SHP77 treated with DMSO at 0.1 percent for 48 hours (cell line): Measurements from ENCODE around the gene OTUD4.
"Not testable (repeated sequence)": the region's sequence is repeated elsewhere in the genome, so short reads cannot be mapped to it uniquely, and the experiment has no call there.

ENCODE experiments used
- DNase-seq: peaks from one replicate; lab custom pipeline; 2025; lab: John Stamatoyannopoulos, UW

Gene OTUD4, protein sequence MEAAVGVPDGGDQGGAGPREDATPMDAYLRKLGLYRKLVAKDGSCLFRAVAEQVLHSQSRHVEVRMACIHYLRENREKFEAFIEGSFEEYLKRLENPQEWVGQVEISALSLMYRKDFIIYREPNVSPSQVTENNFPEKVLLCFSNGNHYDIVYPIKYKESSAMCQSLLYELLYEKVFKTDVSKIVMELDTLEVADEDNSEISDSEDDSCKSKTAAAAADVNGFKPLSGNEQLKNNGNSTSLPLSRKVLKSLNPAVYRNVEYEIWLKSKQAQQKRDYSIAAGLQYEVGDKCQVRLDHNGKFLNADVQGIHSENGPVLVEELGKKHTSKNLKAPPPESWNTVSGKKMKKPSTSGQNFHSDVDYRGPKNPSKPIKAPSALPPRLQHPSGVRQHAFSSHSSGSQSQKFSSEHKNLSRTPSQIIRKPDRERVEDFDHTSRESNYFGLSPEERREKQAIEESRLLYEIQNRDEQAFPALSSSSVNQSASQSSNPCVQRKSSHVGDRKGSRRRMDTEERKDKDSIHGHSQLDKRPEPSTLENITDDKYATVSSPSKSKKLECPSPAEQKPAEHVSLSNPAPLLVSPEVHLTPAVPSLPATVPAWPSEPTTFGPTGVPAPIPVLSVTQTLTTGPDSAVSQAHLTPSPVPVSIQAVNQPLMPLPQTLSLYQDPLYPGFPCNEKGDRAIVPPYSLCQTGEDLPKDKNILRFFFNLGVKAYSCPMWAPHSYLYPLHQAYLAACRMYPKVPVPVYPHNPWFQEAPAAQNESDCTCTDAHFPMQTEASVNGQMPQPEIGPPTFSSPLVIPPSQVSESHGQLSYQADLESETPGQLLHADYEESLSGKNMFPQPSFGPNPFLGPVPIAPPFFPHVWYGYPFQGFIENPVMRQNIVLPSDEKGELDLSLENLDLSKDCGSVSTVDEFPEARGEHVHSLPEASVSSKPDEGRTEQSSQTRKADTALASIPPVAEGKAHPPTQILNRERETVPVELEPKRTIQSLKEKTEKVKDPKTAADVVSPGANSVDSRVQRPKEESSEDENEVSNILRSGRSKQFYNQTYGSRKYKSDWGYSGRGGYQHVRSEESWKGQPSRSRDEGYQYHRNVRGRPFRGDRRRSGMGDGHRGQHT

DNA sequence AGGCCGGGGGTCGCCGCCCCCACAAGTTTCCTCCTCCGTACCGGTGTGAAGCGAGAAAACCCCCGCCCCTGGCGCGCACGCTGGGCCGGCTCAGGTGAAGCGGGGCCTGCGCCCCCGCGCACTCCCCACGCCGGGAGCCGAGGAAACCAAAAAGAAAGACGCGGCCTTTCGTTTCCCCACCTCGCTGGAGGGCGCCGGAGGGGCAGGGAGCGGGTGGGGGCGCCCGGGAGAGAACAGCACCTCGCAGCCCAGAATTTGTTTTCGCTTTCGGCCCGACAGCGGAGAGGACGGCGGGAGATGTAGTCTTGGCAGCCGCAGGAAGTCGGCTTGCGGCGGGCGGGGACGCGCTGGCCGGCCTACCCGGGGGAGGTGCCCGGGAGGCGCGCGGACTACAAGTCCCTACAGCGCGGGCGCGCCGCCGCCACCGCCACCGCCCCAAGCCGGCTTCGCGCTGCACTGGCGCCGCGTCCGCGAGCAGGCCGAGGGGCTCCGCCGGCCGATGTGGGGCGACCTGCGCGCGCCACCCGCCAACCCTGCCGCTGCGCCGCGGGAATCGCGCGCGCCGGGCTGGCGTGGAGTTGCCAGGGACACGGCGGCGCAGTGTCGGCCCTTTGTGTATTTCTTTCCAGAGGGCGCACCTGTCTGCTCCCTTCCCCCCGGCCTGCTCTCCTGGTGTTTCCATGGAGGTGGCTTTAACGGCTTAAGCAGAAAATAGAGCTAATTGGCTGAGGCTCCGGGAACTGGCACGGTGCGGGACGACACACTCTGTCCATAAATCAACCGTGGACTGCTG is at the start of gene OTUD4:
Gene OTUD4, minus strand, starts transcription at position 292 of the 793 bp plus-strand sequence. CDS start 616 bp downstream, outside the sequence.
- DNase-seq: peak; percentile 63

DNA sequence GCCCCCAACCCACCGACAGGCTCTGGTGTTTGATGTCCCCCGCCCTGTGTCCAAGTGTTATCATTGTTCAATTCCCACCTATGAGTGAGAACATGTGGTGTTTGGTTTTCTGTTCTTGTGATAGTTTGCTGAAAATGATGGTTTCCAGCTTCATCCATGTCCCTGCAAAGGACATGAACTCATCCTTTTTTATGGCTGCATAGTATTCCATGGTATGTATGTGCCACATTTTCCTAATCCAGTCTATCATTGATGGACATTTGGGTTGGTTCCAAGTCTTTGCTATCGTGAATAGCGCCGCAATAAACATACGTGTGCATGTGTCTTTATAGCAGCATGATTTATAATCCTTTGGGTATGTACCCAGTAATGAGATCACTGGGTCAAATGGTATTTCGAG is 42.8 kb upstream of the OTUD4 start:
- DNase-seq: not testable (repeated sequence)

DNA sequence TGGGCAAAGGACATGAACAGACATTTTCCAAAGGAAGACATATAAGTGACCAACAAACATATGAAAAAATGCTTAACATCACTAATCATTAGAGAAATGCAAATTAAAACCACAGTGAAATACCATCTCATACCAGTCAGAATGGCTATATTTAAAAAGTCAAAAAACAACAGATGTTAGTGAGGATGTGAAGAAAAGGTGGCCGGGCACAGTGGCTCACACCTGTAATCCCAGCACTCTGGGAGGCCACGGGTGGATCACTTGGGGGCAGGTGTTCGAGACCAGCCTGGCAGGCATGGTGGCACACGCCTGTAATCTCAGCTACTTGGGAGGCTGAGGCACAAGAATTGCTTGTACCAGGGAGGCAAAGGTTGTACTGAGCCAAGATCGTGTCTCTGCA is 41.1 kb upstream of the OTUD4 start:
- not testable (repeated sequence) for DNase-seq

DNA sequence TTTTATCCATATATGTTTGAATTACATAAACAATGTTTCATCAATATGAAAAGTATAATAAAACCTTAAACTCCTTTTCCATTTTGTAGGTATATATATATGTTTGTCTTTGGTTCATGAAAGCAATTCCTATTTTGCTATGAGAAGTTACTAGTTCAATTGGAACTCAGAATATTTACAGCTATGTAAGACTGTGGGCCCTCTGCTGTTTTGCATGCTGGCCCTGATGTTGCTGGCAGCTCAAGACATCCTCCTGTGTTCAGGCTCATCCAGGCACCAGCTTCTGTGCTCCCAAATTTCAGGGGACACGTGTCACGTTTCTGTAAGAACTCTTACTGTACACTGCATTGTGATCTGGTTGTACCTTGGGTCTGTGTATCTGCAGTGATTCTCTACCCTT is 38.7 kb upstream of the OTUD4 start:
- no peak for DNase-seq

DNA sequence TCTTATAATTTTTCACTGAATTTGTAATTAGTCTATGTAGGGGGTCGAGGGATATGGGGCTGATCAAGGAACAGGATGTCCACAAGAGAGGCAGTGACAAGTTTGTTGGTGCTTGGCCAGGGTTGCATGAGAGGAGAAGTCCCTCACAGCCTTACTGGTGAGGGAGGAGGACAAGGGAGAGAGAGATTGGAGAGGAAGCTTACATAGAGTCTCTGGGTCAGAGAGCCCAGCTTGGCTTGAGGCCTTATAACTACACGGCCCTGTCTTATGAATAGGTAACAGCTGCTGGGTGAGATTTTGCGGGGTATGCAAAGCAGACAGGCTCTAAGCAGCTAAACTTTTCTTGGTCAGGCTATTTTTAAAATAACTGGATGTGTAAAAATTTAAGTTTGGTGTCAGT is 37.9 kb upstream of the OTUD4 start:
- no peak for DNase-seq

DNA sequence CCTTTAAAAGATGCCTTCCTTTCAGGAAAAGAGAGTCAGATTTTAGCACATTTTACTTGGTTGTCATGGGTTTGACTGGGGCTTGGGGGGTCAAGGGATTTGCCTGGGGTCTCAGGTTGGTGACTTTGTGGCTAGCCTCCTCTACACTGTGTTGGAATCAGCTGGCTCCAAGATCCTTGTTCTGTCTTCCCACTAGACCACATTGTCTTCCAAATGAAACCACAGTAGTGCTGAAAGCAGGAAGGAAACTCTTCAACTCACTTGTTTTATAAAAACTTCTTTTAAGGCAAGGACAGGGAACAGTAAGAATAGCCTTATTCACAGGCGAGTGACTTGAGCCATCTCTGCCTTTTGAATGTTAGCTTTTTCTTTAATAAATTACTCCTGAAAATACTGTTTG is 37.0 kb upstream of the OTUD4 start:
- DNase-seq: no peak

DNA sequence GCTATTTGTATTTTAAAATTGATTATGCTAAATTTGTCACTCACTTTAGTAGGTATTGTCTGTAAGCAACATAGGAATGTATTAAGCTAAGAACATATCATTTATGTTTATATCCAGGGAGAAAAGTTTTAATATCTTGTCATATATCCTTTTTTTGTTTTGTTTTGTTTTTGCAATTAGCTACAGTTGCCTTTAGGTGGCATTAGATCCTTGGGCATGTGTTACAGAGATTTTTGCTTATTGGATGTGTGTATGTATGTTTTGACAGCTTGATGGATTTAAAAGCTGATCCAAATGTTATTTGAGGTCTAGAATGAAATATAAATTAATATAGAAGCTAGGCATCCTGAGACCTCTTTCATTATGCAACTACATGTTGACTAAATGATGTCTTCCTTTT is 36.1 kb upstream of the OTUD4 start:
- no peak for DNase-seq

DNA sequence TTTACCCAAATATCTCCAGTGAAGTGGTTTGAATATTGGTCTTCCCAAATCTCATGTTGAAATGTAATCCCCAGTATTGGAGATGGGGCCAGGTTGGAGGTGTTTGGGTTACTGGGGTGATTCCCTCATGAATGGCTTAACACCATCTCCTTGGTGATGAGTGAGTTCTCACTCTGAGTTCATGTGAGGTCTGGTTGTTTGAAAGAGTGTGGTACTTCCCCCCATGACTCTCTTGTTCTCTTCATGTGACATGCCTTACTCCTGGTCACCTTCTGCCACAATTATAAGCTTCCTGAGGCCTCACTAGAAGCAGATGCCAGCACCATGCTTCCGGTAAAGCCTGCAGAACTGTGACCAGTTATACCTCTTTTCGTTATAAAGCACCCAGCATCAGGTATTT is 32.9 kb upstream of the OTUD4 start:
- DNase-seq: no peak

DNA sequence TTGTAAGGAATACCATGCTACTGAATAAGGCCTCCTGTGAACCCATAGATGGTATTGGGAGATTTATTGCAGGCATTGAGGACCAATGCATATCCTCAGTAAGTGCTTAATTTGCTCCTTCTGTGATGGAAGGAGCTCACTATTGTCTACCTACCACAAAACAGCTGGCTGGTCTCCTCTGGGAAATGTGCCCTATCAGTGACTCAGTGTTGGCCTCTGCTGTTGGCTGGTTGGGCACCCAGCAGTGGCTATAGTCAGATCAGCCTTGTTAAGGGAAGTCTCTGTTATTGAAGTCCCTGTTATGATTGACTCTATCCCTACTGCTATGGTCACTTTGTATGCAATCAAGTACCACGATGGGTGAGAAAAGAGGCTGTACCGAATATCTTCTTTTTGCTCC is 27.5 kb upstream of the OTUD4 start:
- DNase-seq: no peak

DNA sequence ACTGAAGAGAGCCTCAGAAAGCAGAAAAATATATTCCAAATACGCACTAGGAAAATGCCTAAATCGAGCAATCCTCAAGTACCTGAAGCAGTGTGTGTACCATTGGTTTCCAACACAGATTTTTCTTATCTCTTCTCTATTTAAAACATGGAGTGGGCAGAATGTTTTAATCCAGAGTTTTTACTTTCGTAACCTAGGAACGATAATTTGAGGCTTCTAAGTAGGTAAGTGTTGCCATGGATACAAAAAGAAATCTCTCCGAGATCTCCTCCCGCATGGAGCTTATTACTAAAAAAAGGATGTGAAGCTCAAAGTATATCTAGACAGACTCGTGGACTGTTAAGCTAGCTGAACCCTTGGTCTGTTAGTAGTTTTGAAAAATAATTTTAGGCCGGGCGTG is 23.0 kb upstream of the OTUD4 start:
- no peak for DNase-seq

DNA sequence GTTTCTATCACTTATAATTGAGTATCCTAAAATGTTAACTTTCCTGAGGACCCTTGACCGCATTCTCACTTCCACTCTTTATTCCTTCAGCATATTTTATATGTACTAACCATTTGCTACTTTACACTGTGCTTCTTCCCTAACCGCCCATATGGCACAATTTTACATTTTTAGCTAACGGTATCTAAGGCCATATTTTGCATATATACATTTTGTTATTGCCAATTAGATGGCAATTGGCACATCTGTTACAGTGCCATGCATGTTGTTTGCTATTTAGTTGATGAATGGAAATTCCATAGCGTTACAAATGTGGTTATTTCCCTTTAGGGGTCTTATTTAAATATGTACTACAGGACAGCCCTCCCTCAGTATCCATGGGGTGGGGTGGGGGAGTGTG is 20.0 kb upstream of the OTUD4 start:
- DNase-seq: no peak

DNA sequence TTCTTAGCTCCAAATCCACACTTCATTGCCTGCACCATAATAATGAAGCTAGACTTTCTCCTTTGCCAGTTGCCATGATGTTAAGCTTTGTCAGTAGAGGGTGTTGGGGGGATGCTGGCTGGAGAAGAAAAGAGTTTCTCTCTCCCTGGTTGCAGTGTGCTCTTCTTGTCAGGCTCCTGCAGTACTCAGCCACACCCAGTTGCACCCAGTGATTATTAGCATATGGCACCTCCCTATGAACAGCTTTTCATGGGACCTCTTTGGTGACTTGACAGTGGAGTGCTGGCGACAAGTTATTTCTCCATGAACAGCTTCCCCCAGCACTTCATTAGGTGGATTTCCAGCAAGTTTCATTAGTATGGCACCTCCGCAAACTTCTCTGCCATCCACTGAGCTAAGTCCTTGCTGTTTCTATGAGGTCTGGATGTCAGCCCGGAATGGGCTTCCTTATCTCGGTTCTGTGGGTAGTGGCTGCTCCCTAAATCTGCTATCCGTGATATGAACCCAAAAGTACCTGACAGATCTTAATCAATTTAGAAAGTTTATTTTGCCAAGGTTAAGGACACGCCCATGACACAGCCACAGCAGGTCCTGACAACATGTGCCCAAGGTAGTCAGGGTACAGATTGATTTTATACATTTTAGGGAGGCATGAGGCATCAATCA is 18.8 kb upstream of the OTUD4 start:
- DNase-seq: no peak

DNA sequence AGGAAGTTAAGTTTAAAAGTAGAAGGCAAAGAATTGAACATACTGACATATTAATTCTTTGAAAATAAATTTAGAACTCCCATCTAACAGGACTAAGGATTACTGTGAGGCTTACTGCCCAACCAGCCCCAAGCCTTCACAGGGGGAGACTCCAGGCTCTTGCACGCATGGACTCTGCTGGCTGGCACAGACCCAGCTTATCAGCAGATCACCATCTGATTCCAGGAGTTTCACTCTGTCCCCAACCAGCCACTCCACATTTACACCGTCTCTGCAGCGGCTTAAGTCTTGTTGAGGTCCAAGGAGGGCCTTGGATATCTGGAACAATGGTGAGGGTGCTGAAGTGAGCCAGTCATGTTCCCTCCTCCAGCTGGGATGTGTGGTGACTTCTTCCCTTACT is 16.4 kb upstream of the OTUD4 start:
- DNase-seq: no peak

DNA sequence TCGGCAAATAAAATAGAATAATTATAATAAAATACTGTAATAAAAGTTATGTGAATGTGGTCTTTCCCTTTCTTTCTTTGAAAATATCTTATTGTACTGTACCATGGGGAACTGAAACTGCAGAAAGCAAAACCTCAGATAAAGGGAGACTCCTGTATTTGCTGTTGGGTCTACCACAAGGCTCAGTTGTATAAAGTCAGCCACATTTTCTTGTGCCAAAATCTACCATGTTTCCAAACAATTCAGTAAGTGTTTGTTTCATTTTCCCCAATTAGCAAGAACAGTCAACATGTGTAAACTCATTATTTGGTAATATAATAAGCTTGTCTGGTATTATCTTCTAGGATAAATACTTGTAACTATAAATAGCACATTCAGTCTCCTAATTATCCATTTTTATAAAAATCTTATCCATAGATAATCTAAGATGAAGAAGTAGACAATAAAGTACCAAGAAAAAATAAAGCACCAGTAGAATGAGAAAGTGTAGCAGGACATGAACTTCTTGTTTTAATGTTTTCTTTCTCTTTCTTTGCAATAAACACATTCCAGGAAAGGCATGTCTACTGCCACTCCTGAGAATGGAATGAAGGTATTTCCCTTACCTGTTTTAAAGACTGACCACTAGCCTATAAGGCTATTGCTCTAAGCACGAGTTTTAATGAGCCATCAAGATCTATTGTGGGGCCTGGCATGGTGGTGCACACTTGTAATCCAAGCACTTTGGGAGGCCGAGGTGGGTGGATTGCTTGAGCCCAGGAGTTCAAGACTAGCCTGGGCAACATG is 15.0 kb upstream of the OTUD4 start:
- DNase-seq: no peak

DNA sequence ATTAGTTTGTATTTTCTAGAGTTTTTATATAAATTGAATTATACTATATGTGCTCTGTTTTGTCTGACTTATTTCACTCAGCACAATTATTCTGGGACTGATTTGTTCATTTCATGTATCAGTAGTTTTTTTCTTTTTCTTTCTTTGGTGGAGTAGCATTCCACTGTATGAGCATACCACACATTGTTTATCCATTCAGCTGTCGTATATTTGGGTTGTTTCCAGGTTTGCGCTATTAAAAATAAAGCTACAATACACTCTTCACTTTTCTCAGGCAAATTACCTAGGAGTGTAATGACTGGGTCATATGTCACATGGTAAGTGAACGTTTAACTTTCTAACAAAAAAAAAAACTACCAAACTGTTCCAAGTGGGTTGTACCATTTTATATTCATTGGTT is 9.6 kb upstream of the OTUD4 start:
- DNase-seq: no peak

DNA sequence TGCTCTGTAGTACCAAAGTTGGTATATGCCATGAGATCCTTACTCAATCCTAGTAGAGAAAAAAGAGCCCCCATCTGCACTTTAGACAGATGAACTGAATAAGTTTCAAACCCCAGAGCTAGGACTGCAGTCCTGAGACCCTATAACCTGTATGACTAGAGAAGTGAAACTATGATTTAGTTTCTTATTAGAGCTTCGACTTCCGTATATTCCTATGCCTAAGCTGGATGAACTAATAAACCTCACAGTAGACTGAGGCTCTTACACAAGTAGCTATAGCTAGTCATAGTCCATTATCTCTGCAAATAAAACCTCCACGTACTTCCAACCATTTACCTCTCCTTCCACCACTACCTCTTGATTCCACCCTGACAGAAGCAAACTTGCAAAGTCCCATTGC is 6.3 kb upstream of the OTUD4 start:
- DNase-seq: no peak

DNA sequence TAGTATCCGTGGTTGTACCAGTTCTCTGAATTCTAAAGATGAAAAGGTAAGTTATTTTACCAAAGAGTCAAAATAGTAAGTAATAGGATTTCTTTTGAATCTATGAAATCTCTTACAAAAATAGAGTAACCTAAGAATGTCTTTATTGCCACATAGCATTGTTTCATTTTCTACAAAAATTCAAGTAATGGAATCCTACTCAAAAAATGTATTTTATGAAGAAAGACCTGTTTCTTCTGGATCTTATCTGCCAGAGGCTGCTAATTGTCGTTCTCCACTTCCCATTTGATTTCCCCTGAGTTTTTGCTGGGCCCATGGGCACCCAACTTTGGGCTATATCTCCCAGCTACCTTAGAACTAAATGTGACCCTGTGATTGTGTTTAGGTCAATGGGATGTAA is 3.2 kb upstream of the OTUD4 start:
- DNase-seq: no peak

DNA sequence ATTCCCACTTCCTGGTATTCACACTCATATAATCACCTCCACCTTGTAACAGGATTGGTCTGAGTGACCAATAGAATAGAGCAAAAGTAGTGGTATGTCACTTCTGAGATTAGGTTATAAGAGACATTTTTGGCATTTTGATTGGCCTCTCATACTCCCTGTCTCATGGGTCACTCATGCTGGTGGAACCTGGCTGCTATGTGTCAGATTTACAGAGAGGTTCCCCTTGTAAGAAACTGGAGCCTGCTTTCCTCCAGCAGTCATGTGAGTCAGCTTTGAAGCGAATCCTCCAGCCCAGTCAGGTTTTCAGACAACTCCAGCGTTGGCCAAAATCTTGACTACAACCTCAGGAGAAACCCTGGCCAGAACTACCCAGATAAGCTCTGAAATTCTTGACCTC is 2.6 kb upstream of the OTUD4 start:
- DNase-seq: no peak

DNA sequence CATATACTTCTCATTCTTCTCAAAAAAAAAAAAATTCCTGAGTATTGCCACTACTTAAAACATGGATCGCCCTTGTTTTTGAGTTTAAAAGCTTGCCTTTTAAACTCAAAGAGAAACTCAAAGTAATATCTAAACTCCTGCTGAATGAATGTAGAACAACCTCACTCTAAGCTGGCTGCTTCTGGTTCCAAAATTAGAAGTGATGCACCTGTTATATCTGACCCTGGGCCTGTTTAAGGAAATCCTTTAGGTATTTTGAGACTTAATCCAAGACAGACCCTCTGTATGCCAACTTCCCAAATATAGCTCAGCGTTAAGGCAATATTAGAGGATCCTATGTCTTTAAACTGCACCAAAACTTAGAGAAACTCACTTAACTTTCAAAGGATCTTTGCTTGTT is 1.8 kb upstream of the OTUD4 start:
- no peak for DNase-seq

DNA sequence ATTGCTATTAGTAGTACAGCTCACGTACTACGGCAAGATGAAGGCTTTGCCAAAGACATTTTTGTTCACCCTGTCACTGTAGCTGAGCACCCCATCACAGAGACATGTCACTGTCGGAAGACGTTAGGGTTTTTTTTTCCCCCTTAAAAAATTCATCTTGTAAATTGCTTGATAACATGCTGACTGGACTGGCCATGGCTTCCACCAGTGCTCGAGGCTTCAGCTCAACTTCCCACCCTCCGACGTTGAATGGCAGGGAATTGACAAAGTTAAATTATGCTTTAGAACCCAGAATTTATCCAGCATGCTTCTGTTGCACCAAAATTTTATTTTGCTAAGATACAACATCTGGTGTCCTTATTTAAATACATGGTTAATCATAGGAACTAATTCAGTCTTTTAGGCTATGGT is 707 bp upstream of the OTUD4 start:
- DNase-seq: no peak

DNA sequence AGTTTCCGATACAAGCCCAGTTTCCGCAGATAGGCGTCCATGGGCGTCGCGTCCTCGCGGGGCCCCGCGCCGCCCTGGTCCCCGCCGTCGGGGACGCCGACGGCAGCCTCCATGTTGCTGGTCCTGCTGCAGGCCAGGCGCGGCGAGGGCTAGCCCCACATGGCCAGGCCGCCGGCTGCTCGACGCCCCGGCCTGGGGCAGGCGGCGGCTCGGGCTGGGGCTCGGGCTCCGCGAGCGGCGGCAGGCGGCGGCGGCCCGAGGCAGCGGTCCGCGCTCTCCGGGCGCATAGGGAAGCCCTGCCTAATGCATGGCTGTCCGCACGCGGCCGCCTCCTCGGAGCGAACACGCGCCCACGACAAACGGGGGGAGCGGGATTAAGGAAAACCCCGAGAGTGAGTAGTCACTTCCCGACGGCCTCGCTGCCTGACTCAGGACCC is 510 bp downstream of the OTUD4 start:
- not testable (repeated sequence) for DNase-seq
